Activated CD4-positive, alpha-beta T cell treated with anti-CD3 and anti-CD28 coated beads for 48 hours (primary cell): ENCODE measurements around the gene ERBB4.
"Not testable (repeated sequence)": the region's sequence is repeated elsewhere in the genome, so short reads cannot be mapped to it uniquely, and the experiment has no call there.

ENCODE experiments used
- DNase-seq: peaks from one replicate; pipeline ENCODE4 v3.0.0-alpha.2; 2020

The ERBB4 gene

GRCh38 chr2:212526059-212526458 is 12.5 kb downstream of the ERBB4 start:
- no peak for DNase-seq

DNA sequence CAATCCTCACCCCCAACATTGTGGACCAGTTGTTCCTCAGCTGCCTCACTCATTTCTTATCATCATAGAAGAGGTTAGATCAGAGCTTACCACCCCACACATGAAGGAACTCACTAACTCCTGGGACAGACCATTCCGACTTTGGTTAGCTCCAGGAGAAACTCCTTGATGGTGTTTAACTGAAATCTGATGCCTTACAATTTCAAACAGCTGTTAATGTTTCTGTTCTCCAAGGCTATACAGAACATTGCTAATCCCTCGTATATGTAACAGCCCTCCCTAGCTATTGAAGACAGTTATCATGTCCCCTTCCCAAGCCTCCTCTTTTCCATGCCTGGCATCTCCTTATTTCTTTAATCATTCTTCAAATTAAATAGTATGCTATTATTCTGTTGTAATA is 14.8 kb downstream of the ERBB4 start:
- DNase-seq: no peak

GRCh38 chr2:212520340-212520739 is 18.3 kb downstream of the ERBB4 start:
- DNase-seq: no peak

- no peak for DNase-seq
Measured at GRCh38 chr2:212517693-212518092, 20.9 kb downstream of the ERBB4 start.

DNA sequence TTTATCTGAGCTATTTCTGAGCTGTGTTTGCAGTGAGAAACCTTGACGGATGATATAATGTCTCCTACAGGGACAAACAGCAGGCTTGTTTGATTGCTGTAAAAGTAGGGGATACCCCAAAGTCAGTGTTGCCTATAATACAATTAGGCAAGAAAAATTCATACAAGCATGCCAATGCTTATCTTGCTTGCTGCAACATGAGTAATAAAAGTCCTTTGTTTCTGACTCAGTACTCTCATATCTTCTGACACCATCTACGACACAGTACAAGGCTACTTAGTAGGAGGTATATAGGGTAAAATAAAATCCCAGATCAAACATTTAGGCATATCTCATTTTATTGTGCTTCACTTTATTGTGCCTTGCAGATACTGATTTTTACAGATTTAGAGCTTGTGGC is 33.0 kb downstream of the ERBB4 start:
- no peak for DNase-seq

DNA sequence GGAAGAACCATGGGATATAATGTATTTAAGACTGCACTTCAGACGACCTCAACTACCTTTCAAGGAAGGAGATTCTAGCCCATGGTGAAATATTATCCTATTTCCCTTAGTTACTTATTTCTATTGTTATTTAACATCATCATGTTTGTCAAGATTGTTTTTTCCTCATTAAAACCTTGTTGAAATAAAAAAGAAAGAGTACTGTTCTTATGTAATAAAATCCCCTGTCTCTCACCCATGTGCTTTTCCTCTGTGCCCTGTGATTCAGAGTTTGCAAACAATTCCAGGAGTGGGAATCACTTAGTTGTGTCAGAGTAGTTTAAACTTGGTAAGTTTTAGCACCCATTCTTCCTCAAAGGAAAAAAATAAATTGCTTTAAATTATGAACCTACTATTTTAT is 43.6 kb downstream of the ERBB4 start:
- no peak for DNase-seq

DNA sequence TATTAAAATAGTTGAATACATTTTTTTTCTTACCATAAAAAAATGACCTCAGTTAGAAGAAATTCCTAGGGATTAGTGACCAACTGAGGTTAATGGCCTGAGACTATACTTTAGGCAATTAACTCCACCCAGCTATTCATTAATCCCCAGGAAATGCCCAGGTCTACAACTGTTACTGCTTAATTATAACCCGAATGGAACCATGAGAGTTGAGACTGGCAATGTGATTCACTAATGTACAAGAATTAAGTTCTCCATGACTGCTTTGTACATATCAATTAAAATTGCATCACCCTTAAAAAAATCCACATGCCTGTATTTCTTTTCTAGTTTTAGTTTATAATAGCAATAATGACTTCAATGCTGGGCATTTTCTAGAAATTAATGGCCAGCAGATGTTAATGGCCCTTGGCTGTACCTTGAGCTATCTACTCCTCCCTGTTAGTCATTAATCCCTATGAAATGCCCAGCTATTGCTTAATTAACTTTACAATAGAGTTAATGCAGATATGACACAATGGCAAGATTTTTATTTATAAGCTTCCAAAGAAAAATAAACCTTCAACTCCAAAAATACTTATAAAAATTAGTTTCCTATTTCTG is 44.1 kb downstream of the ERBB4 start:
- DNase-seq: no peak

DNA sequence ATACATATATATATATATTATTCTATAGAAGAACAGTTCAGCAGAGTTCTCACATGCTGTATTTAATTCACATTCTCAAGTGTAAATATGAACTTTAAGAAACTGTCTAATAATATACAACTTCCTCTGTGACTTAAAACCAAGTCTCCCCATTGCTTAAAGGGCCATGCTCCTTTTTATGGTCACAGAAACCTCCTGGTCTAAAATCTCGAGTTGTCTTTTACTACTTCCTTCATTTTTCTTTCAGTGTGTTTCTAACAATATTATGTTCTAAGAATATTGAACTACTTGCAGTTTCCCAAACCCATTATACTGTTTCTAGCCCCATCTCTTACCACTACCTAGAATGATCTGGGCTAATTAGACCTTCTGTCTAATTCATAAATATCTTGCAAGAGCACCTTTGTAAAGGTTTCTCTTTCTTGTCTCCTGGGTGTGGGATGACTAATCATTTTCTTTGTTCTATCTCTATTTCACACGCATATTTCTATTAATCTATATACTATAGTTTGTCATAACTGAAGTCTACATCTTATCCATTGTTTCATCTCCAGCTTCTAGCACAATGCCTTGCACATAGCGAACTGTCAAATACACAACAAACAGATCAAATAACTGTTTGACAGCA is 48.8 kb downstream of the ERBB4 start:
- DNase-seq: no peak

- DNase-seq: no peak
Measured at GRCh38 chr2:212488611-212489010, 50.0 kb downstream of the ERBB4 start.

- no peak for DNase-seq
Measured at GRCh38 chr2:212484563-212485080, 54.0 kb downstream of the ERBB4 start.

DNA sequence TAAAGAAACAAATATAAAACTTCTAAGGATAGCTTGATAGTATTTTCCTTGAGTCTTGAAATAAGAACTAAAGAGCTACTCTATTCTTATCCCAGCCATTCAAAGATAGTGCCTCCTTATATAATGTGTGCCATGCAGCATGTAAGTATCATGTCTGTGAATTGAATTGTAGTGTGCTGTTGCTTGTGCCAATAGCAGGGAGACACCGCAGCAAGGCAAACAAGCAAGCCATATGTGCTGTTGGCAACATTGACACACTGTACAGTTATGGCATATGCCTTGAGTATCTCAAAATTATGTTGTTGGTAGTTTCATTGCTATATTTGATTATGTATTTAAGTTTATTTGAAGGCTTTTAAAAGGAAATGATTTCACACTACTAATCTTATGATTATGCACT is 58.2 kb downstream of the ERBB4 start:
- no peak for DNase-seq

DNA sequence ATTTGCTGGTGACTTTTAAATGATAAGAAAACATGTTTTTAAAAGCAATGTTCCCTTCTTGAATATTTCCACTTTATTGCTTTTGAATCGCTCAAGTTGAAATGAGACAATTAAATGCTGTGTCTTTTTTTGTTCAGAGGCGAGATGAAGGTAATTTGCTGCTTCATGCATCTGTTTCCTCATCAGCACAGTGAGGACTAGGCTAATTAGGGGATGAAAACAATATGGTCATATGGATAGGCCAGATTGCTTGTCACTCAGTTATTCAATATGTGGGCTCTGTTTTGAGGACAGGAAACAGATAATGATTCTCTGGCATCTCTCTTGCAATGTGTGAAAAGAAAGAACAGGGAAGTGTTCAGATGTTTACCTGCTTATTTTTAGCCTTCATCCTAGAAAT is 61.0 kb downstream of the ERBB4 start:
- no peak for DNase-seq

- DNase-seq: no peak
Measured at GRCh38 chr2:212473211-212473610, 65.4 kb downstream of the ERBB4 start.

DNA sequence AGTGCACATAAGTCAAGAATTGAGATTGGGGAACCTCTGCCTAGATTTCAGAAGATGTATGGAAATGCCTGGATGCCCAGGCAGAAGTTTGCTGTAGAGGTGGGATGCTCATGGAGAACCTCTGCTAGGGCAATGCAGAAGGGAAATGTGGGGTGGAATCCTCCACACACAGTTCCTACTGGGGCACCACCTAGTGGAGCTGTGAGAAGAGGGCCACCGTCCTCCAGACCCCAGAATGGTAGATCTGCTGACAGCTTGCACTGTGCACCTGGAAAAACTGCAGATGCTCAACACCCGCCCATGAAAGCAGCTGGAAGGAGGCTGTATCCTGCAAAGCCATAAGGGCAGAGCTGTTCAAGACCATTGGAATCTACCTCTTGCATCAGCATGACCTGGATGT is 71.1 kb downstream of the ERBB4 start:
- not testable (repeated sequence) for DNase-seq

GRCh38 chr2:212465456-212465855 is 73.1 kb downstream of the ERBB4 start:
- DNase-seq: no peak

DNA sequence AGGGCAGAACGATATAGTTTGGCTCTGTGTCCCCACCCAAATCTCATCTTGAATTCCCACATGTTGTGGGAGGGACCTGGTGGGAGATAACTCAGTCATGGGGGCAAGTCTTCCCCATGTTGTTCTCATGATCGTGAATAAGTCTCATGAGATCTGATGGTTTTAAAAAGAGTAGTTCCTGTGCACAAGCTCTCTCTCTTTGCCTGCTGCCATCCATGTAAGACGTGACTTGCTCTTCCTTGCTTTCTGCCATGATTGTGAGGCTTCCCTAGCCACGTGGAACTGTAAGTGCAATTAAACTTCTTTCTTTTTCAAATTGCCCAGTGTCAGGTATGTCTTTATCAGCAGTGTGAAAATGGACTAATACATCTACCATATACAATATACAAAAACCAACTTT is 76.9 kb downstream of the ERBB4 start:
- DNase-seq: not testable (repeated sequence)

GRCh38 chr2:212454149-212454548 is 84.5 kb downstream of the ERBB4 start:
- DNase-seq: no peak

GRCh38 chr2:212451786-212452231 is 86.8 kb downstream of the ERBB4 start:
- no peak for DNase-seq

- DNase-seq: no peak
Measured at GRCh38 chr2:212448698-212449097, 89.9 kb downstream of the ERBB4 start.

DNA sequence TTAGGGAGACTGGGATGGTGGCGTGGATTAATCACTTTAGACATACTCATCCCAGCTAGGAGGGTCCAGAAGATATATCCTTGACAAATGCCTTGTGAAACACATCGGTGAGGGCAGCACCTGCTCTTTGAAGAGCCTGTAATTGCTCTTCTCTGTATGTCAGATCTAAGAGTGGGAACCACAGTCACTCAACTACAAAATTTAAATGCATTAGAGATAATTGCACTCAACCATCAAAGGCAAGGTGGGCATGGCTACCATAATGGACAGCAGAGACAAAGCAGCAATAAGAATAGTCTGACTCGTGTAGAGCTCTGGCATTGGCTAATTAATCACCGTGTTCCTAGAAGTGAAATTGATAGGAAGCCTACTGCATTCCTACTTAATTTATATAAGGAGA is 96.8 kb downstream of the ERBB4 start:
- DNase-seq: no peak

DNA sequence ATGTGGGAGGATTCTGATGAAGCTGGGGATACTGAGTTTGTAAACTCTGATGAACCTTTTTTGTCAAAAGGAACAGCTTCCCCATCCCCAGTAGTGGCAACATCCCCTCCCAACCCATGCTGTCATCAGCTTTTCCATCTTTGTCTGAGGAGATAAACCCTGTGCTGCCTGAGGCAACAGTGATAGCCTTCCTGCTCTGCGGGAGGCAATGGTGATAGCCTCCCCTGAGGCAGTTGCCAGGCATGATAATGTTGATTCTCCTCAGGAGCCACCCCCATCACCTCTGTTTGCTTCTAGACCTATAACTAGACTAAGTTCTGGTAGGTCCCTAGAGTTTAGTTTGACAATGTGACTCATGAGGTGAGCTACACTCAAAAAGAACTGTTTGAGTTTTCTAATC is 97.5 kb downstream of the ERBB4 start:
- DNase-seq: no peak

DNA sequence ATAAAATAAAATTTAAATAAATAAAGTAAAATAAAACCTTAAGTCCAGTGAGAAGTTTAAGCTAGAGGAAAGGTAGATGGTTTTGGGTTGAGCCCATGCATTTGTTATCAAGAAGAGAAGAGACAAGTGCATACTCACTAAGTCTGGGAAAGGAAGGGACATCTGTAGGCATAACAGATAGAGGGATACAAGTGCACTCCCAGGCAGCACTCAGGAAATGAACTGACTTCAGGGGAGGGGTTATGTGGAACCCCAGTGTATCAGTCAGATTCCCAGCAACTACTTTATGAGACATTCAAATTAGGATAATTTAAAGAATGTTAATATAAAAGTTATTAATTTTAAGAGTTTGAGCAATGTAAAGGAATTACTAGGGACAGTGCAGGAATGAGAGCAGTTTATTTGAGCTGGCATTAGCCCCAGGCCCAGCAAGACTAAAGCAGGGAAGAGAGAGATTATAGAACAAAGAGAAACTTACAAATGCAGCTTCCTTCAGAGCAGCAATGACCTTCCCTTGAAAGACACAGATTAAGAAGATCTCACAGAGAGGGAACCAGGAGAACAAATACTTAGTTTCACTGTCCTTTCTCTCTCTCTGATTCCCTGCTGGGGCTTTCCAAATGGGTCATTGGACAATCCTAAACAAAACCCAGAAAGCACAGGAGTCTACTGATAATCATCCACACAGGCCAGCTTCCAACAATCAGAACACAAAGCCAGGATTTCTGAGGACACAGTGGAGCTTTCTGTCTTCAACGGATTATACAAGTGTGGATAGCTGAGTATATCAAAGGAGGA is 109.7 kb downstream of the ERBB4 start:
- DNase-seq: no peak

DNA sequence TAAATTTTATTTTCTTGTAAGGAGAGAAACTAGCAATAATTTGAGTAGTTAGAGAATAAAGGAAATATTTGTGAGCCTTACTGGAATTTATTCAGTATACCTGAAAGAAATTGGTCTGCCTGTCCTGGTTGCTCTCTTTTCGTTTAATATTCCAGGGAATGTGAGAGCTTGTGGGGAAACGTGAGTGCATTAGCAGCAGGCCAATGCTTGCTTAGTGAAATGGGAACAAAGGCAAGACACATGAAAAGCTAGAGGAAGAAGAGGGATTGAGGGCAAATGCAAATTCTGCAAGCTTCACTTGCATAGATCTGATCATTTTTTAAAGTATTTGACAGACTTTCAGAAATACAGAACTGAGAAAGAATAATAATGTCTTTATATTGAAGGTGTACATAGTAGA is 111.0 kb downstream of the ERBB4 start:
- DNase-seq: no peak
